GM04503 (cell line): ENCODE data around the gene BCORL1.

Source experiments
- DNase-seq: peaks from one replicate; pipeline ENCODE4 v3.0.0-alpha.2; 2012; ENCODE audit warnings: low read depth

Gene BCORL1

DNA sequence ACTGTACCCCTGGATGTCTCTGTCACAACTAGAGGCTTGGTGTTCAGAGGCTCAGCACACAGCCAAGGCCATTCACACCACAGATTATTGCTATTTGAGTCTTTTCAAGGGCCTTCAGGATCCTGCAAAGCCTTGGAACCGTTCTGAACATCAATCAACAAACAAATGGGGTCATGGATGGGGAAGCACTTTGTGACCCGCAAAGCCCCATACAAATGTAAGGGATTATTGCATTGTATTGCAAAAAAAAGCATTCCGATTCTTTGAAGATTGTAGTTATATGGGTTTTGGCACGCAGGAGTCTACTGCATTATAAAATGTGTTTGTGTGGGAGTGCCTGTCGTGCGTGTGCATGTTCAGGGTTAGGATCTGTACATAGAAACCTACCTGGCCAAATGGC is 17.3 kb upstream of the BCORL1 start:
- no peak for DNase-seq

DNA sequence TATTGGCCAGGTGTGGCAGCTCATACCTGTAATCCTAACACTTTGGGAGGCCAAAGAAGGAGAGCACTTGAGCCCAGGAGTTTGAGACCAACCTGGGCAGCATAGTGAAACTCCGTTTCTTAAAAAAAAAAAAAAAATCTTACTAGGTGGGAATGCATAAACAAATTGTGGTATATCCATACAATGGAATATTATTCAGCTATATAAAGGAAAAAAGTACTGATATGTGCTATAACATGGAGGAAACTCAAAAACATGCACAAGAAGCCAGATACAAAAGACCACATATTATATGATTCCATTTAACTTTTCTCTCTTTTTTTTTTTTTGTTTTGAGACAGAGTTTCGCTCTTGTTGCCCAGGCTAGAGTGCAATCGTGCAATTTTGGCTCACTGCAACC is 13.5 kb upstream of the BCORL1 start:
- DNase-seq: no peak

DNA sequence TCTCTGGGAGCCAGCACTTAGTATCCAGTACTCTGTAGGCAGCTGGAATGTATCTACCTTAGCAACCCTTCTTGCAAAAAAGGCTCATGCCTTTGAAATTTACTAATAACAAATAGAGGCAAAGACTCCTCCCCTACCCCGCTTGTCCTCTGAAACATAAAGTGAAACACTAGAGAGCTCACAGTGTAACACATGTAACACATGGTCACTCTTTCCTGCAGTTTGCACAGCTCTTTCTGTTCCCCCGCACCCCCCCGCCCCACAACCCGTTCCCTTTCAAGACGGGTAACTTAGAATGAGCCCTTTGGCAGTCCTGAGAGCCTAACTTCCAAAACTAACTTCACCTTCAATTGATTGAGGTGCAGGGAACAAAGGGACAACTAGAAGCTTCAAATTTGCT is 6.0 kb upstream of the BCORL1 start:
- DNase-seq: no peak

DNA sequence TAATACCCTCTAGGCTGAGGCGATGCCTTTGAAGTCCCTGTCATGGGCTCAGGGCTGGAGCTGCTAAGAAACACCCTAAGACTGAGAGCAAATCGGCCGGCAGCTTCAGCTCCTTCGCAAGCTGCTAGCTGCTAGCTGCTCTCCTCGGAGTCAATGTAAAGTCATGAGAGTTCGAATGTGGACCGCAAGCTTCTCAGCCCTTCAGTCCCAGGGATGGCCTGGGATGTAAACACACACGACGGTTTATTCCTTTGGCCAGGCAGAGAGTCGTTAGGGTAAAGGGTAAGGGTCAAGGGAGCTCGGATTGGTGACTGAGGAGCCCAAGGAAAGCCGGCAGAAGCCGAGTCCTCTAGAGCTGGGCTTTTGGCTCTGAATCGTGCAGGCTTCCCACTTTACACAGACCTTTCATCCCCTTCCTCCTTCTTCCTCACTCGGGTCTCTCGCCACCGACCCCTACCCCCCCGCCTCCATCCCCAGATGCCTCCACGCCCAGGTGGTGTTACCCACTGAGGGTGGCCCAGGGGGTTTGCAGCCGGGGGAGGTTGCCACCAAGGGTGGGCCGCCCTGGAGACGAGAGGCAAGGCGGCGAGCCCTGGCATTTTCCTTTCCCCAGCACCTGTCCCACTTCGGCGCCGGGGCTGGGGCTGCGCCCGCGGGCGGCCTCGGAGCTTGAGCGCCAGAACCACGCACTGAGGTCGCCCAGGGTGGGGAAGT is 3.1 kb upstream of the BCORL1 start:
- no peak for DNase-seq

DNA sequence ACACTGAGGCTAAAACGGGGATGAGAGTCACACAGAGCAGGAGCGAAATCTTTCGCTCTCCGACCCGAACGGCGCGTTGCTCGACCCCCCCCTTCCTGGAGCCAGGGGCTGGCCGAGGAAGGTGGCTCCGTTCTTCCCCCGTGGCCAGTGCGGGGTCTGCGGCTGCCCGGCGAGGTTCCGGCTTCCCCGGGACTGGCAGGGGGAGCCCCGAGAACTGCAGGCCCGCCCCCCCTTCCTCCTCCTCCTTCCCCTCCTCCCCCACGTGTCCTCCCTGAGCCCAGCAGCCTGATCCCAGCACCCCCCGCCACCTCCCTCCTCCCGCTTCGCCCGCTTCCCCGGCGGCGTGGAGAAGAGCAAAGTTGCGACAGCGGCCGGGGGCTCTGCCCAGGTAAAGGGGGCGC is 2.4 kb upstream of the BCORL1 start:
- DNase-seq: no peak

DNA sequence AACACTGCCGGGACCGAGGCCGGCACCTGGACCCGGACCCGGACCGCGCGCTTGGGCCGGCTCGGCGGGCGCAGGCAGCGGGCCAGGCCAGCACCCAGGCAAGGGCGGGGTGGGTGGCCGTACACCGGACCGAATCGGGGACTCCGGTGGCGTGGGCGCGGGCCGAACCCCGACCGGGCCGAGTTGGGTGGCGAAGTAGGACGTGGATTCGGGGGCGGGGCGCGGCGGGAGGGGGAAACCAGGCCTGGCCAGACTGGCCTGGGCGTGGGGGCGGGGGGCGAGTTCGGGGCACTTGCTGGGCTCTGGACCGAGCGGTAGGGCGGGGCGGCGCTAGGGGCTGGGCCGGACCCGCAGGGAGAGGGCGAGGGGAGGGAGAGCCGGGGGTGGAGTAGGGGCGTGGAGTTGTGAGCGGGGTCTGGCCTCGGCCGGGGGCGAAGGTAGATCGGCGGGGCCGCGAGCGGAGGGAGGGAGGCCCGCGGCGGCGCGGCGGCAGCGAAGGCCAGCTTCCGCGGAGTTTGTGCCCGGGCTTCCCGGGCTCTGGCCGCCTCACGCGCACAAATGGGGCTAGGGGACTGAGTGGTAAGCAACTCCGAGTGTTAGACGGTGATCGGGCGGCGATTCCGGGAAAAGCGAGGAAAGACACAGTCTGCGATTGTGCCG is 1.8 kb upstream of the BCORL1 start:
- no peak for DNase-seq

DNA sequence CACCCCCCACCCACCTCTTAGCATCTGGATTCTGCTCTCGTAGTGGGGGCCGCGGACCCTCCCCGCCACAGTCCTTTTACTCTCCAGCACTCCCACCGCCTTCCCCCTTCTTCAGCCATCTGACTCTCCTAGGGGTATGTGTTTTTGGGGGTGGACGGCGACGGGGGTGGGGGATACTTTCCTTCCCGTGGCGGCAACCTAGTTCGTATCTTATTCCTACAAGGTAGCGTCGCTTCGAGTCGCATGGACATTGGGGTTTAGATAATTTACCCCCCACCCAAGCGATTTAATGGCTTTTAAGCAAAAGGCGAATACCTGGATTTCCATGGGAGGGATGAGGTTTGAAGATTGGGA is 1.3 kb upstream of the BCORL1 start:
- DNase-seq: no peak

DNA sequence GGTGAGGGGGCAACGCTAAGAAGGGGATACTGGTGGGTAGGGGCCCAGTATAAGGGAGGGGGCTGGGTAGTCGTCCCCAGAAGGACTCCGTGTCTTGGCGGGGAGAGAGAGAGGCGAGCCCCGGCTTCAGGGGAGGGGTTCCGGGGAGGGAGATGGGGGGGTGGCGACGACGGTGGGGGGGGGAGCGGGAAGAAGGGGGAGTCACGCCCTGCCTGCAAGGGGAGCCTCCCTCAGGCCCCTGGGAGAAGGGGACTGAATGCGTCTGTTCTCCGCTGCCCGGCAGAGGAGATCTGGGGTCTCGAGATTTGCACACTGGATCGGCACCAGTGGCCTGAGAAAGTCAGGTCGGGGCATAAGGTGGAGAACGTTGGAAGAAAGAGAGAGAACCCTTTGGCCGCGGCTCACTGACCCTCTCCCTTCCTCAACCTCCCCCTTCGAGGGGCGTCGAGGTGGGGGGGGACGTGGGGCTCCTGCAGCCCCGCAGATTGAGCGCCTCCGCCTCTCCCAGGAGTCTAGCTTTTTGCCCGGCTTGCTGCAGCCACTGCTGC is 609 bp upstream of the BCORL1 start:
- no peak for DNase-seq

DNA sequence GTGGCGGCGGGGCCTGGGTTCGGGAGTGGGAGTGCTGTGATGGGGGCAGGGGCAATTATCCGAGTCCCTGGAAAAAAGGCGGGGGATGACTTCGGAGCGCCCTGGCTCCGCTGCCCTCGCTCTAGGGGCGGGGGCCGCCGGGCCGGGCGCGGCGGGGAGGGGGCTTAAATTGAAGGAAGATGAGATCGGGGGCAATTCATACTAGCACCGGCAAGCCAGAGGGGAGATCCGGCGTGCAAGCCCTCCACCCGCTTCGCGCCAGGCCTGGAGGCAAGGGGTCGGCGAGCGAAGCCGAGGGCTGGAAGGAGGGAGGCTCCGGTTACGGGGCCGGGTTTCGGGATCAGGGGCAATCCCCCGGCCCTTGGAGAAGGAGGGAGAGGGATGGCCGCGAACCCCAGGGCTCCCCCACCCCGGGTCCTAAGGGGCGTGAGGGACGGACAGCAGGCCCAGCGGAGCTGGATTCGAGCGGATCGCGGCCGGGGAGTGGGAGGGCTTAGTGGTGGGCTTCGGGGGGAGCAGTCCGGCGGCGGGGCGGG is 1.2 kb downstream of the BCORL1 start:
- no peak for DNase-seq

DNA sequence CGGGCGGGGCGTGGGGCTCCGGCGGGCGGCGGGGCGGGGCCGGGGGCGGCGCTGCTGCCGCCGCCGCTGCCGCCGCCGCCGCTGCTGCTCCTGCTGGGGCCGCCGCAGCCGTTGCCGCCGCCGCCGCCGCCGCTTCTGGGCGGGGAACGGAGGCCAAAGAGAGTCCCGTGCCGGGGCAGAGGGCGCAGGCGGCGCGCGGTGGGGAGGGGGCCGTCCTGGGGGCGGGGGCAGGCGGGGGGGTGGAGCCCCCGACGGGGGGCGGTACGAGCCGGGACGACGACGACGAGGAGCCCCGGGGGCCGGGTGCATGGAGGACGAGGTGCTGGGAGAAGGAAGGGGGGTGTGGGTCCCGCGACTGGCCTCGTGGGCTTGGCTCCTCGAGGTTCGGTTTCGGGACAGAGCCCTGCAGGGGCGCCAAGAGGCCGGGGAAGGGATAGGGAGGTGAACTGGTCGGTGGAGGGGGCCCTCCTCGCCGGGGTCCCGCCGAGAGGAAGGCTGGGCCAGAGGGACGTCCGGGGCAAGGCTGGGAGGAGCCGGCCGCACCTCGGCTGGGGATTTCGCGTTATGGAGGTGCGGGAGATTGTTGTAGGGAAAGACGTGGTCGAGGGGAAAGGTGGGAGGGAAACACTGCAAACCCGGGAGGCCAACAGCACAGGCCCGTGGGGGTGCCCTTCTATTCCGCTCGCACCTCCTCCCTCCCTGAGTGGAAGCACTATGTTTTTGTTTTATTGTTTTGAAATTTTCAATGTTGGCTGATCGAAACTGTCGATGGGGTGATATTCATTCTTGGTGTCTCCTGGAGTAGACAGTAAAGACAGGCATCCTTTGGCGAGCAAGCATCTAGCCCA is 1.9 kb downstream of the BCORL1 start:
- no peak for DNase-seq

DNA sequence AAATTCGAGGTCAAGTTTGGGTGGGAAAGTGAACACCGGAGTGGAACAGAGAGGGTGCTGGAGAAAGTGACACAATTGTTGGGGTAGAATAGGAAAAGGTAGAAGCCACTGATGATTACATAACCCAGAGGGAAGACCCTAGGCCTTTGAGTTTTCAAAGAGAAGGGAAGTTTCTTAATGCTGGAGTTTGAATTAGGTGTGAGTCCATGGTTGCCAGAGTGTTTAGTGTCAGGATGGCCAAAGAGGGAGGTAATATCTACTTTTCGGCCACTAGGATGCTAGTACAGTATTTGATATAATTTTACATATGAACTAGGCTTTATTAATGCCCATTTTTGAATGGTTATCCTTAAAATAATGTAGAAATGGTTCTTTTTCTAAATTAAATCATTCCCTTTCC is 5.4 kb downstream of the BCORL1 start:
- no peak for DNase-seq

DNA sequence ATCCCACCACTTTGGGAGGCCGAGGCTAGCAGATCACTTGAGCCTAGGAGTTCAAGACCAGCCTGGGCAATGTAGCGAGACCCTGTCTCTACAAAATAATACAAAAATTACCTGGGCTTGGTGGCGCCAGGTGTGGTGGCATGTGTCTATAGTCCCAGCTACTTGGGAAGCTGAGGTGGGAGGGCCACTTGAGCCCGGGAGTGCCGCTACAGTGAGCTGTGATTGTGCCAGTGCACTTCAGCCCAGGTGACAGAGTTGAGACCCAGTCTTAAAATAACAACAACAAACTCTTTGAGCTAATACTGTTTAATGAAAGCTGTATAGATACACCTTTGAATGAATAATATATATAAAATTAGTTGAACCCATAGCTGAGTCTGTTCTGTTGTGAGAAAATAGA is 9.7 kb downstream of the BCORL1 start:
- no peak for DNase-seq

DNA sequence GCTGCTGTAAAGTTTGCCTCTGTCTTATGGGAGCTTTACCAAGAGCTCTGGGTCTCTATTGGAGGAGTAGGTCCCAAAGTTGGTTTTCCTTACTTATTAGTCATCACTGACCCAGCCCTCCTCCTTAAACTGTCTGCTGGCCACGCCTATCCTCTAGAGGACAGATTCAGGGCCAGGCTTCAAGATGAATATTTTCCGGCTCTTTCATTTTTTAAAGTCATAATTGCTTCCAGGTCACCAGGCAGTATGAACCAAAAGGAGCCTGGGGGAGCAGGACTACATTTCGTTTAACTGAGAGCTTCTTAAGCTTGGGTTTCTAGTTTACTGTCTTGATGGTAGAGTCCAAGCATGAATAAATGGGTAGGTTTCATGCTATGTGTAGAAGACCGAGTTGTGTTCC is 13.7 kb downstream of the BCORL1 start:
- peak; percentile 47 for DNase-seq

DNA sequence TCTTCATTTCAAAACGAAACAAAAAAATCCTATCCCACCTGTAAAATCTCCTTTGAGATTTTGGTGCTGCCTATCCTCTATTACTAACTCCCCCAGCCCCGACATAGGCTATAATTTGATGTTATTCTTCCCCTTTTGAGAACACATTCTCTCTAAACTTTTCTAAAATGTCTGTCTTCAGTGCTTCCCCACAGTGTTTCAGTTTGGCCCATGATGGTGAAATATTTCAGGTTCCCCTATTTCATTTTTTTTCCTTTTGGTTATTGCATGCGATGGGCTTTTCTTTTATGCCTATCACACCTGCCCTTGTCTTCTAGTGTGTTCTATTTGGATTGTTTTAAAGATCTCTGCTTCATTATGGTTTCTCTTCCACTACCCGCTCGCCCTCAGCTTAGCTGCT is 14.7 kb downstream of the BCORL1 start:
- DNase-seq: no peak

DNA sequence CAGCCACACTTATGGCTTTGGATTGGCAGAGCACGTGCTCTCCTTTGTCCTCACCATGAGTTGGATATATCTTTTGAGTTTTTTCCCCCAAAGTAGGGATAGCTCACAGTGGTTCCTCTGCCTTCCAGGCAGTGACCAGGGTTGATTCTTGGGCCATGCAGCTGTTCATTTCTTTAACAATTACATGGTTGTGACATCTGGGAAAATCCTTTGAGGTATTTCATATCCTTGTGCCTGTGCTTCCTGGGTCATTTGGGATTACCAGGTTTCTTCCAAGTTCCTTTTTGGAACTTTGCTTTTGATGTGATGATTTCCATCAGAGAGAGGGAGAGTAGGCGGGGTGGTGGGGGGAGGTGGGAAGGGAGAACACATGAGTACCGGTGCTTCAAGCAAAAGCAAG is 15.6 kb downstream of the BCORL1 start:
- no peak for DNase-seq

DNA sequence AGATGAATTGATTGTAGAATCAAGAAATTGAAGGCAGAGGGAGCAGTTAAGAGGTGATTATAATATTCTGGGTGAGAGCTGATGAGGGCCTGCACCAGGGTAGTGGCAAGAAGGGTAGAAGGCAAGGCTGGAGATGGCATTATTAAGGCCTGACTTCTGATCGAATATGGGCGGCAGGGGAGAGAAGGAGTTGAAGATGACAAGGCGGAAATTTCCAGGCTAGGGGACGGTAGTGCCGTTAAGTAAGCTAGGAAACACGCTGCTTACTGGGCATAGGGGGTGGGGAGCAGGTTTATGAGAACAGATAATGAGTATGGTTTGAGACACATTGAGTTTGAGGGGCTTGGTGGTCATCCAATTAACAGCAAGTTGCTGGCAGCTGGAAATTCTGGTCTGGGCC is 19.5 kb downstream of the BCORL1 start:
- no peak for DNase-seq

DNA sequence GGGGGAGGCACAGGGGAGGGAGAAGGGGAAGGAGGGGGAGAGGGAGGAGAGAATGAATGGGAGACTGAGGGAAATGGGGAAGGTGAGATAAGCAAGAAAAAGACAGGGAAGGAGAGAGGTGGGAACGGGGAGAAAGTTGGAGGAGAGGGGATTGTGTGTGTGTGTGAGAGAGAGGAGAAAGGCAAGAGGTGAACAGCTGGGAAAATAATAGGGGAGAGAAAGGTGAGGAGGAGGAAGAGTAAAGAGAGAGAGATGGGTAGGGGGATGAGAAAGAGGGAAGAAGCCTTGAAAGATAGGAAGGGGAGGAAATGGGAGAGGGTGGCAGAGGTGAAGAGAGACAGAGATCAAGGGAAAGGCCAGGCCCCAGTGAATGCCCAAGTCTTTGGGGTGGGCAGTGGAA is 20.1 kb downstream of the BCORL1 start:
- DNase-seq: no peak

DNA sequence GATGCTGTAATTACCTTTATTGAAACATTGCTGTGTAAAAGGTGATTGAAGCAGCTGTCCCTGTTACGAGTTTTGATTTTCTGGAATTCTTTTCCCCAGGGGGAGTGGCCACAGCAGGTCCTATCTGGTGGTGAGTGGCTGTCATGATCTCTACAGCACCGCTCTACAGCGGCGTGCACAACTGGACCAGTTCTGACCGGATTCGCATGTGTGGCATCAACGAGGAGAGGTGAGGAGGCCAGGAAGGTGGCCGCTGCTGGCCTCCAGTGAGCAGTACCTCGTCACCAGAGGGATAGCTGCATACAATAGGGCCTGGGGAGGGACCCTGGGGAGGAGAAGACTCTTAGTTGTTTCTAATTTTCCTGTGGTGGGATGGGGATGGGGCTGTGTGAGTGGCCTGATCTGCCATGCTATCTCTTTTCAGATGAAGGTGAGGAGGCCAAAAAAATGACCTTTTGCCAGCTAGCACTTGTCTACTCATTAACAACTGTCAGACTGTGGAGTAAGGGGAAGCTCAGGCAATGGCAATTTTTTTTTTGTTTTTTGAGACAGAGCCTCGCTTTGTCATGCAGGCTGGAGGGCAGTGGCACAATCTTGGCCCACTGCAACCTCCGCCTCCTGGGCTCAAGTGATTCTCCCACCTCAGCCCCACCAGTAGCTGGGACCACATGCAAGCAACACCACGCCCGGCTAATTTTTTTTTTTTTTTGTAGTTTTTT is 22.8 kb downstream of the BCORL1 start:
- no peak for DNase-seq

DNA sequence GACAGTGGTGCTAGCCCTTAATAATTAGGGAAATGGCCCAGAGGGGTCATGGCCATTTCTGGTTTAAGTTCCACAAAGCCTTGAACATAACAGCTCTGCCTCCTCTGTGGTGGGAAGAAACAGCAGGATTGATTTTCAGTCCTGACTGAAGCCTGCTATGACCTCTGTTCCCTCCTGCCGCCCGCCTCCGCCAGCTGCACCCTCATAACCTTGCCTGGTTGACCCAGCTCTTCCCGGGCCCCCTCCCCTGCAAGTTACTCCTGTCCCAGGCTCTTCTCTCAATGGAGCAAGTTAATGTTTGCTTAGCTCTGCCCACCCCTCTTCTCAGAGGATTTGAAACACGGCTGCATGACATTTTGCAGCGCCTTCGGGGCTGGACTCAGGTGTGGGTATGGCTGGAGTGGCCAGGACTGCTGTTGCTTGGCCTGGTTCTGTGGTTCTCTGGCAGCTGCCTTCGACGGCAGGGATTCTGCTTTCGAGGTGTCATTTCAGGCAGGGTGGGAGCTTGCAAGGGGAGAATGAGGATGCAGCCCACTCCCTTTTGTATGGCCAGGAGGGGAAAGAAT is 27.3 kb downstream of the BCORL1 start:
- no peak for DNase-seq

DNA sequence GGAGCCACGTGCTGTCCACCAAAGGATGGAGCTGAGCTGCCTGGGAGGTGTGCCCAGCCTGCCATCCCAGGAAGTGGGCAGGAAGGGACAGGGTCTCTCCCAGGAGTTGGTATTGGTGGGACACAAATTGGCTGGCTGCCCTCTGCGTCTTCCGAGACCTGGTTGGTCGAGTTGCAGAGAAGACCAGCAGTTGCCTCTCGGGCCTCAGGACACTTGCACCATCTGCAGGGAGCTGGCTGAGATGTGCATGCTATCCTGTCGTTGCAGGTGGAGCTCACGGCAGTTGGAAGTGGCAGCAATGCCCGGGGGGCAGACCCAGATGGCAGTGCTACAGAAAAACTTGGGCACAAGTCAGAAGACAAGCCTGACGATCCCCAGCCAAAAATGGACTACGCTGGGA is 30.2 kb downstream of the BCORL1 start:
- DNase-seq: no peak

DNA sequence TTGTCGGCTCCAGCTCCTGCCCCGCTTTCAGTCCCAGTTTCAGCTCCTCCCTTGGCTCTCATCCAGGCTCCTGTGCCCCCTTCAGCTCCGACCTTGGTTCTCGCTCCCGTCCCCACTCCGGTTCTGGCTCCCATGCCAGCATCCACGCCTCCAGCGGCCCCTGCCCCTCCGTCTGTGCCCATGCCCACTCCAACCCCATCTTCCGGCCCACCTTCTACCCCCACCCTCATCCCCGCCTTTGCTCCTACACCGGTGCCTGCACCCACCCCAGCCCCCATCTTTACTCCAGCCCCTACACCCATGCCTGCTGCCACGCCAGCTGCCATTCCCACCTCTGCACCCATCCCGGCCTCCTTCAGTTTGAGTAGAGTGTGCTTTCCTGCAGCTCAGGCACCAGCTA is 31.2 kb downstream of the BCORL1 start:
- DNase-seq: no peak

DNA sequence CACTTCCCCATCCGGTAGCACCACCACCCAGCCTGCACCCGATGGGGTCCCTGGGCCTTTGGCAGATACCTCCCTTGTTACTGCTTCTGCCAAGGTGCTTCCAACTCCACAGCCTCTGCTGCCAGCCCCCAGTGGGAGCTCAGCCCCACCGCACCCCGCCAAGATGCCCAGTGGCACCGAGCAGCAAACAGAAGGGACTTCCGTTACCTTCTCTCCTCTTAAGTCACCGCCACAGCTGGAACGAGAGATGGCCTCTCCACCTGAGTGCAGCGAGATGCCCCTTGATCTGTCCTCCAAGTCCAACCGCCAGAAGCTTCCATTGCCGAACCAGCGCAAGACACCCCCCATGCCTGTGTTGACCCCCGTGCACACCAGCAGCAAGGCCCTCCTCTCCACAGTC is 31.9 kb downstream of the BCORL1 start:
- DNase-seq: no peak
